ENCODE data around the gene VSIG8. TPM values are rescaled to one million over a fixed set of nuclear protein-coding genes. Genes with fewer than 3 reads are reported as not detected.

The VSIG8 gene
- total RNA-seq, 1 donor from 2014 or later: not detected

DNA sequence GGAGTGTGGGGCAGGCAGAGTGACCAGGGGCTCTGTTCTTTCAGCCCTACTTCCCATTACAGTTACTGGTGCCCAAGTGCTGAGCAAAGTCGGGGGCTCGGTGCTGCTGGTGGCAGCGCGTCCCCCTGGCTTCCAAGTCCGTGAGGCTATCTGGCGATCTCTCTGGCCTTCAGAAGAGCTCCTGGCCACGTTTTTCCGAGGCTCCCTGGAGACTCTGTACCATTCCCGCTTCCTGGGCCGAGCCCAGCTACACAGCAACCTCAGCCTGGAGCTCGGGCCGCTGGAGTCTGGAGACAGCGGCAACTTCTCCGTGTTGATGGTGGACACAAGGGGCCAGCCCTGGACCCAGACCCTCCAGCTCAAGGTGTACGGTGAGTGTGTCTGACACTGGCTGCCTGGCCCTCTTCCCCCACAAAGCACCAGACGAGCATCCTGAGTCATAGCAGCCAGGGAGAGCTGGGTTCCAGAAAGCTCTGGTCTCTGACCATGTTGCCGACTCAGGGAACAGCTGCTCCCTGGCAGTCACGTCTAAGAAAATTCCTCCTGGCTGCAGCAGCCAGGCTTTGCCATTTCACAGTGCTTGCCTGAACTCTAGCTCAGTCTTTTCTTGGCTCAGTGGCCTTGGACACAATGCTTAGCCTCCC, 32.5 kb downstream of the VSIG8 start:
- Mint-ChIP-seq H3K36me3 (ENCODE audit: low read depth) (no peaks in the 10 kb centered on the region), H3K9me3 (no peaks in the 10 kb centered on the region), H3K4me3 (no peak overlapping the region), H3K27me3 (ENCODE audit: low read depth) (peaks cover 14% of the 10 kb centered on the region), H3K4me1 (peaks cover 3% of the 10 kb centered on the region), H3K27ac (ENCODE audit: unreplicated experiment) (no peak overlapping the region)
- no peak for DNase-seq (ENCODE audit: low read depth, low spot score)
- TF ChIP-seq, protein P1, sequence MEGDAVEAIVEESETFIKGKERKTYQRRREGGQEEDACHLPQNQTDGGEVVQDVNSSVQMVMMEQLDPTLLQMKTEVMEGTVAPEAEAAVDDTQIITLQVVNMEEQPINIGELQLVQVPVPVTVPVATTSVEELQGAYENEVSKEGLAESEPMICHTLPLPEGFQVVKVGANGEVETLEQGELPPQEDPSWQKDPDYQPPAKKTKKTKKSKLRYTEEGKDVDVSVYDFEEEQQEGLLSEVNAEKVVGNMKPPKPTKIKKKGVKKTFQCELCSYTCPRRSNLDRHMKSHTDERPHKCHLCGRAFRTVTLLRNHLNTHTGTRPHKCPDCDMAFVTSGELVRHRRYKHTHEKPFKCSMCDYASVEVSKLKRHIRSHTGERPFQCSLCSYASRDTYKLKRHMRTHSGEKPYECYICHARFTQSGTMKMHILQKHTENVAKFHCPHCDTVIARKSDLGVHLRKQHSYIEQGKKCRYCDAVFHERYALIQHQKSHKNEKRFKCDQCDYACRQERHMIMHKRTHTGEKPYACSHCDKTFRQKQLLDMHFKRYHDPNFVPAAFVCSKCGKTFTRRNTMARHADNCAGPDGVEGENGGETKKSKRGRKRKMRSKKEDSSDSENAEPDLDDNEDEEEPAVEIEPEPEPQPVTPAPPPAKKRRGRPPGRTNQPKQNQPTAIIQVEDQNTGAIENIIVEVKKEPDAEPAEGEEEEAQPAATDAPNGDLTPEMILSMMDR (conservative IDR thresholded peaks at IDR 0.05): no peak

DNA sequence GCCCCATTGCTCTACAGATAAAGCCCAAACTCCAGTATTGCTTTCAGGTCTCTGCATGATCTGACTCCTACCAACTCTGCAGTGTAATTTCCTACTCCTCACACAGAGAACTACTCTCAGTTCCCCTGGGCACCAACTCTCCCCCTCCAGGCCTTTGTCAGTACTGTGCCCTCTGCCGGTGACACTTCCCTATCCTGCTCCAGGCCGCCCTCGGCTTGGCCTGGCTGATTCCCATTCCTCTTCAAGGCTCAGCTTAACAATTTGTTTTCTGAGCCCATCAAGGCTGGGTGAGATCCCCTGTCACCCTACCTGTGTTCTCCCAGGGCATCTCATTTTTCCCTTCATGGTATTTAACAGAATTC, 33.2 kb downstream of the VSIG8 start:
- H3K4me1 Mint-ChIP-seq: peaks cover 3% of the 10 kb centered on the region
- no peaks in the 10 kb centered on the region for H3K36me3 Mint-ChIP-seq (ENCODE audit: low read depth)
- peak; percentile 28 for DNase-seq (ENCODE audit: low read depth, low spot score)
- TF ChIP-seq, protein P1 (conservative IDR thresholded peaks at IDR 0.05): peak; percentile 53
- H3K9me3 Mint-ChIP-seq: no peaks in the 10 kb centered on the region
- peaks cover 21% of the 10 kb centered on the region for H3K27me3 Mint-ChIP-seq (ENCODE audit: low read depth)
- peak overlapping the region; percentile 36 for H3K27ac Mint-ChIP-seq (ENCODE audit: unreplicated experiment)
- H3K4me3 Mint-ChIP-seq: no peak overlapping the region

DNA sequence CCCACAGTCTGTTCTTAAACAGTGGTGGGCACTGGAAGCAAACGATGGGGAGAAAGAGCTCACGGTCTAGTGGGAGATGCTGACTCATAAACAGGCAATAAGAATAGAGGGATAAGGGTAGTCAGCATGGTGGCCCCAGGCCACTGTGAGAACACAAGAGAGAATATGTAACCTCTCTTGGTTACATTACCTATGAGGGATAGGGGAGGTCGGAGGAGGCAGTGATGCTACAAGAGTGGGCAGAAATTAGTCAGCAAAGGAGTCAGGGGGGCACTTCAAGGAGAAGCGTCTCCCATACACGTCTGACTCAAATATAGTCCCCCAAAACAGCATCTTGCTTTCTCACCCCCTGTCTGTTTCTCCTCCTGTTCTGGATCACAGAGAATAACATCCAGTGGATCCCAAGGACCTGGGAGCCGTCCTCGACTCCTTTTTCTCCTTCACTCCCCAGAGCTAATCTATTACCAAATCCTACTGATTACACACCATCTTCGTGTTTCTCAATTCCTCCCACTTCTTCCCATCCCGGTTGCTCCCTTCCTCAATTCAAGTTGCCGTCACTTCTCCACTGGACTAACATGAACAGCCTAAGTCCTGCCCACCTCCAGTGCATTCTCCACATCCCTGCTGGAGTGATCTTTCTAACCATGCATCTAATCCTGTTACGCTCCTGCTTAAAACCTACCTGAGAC, 33.7 kb downstream of the VSIG8 start:
- DNase-seq (ENCODE audit: low read depth, low spot score): no peak
- H3K36me3 Mint-ChIP-seq (ENCODE audit: low read depth): no peaks in the 10 kb centered on the region
- TF ChIP-seq, protein P1 (conservative IDR thresholded peaks at IDR 0.05): no peak
- no peaks in the 10 kb centered on the region for H3K9me3 Mint-ChIP-seq
- peaks cover 24% of the 10 kb centered on the region for H3K27me3 Mint-ChIP-seq (ENCODE audit: low read depth)
- peaks cover 3% of the 10 kb centered on the region for H3K4me1 Mint-ChIP-seq
- no peak overlapping the region for H3K27ac Mint-ChIP-seq (ENCODE audit: unreplicated experiment)
- no peak overlapping the region for H3K4me3 Mint-ChIP-seq

DNA sequence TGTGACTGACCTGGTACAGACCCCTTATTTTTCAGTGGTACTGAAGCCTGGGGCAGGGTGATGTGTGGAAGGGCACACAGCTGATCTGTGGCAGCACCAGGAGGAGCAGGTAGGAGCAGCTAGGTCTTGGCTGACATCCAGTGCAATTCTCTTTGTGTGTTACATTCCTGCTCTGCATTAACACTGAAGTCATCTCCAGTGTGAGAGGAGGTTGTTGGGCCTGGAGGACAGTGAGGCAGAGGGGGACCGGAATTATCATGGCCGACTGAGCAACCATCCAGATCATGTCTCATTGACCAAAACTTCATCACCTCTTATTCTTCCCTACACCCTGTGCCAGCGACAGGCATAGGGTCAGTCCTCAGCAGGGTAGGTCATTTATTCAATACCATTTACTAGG, 34.3 kb downstream of the VSIG8 start:
- Mint-ChIP-seq H3K27me3 (ENCODE audit: low read depth) (peaks cover 28% of the 10 kb centered on the region), H3K4me3 (no peak overlapping the region), H3K27ac (ENCODE audit: unreplicated experiment) (no peak overlapping the region), H3K36me3 (ENCODE audit: low read depth) (no peaks in the 10 kb centered on the region), H3K9me3 (no peaks in the 10 kb centered on the region), H3K4me1 (peaks cover 3% of the 10 kb centered on the region)
- DNase-seq (ENCODE audit: low read depth, low spot score): no peak
- TF ChIP-seq, protein P1 (conservative IDR thresholded peaks at IDR 0.05): no peak

DNA sequence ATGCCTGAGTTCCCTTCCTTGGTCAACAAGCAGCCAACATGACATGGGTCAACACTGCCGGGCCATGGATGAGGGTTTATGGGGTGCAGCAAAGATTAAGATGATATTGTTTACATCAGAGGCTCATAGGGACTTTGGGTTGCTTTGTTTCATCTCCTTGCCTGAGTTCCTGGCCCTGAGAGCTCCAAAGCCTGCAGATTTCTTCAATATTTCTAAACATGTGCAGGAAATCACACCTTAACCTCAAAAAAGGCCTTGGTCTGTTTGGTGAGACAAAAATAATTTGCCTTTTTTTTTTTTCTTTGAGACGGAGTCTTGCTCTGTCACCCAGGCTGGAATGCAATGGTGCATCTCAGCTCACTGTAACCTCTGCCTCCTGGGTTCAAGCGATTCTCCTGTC, 34.9 kb downstream of the VSIG8 start:
- TF ChIP-seq, protein P1 (conservative IDR thresholded peaks at IDR 0.05): no peak
- Mint-ChIP-seq H3K4me1 (peaks cover 3% of the 10 kb centered on the region), H3K27ac (ENCODE audit: unreplicated experiment) (no peak overlapping the region), H3K36me3 (ENCODE audit: low read depth) (no peaks in the 10 kb centered on the region), H3K4me3 (no peak overlapping the region), H3K27me3 (ENCODE audit: low read depth) (peaks cover 34% of the 10 kb centered on the region), H3K9me3 (no peaks in the 10 kb centered on the region)
- no peak for DNase-seq (ENCODE audit: low read depth, low spot score)

All from neural crest cell (in vitro differentiated cells).